SKM-1 (cell line): ENCODE measurements around the gene PTH1R.

Source experiments
- DNase-seq: peaks from one replicate; lab custom pipeline; 2025; ENCODE audit not compliant: unreplicated experiment; lab: John Stamatoyannopoulos, UW

The PTH1R gene

GRCh38 chr3:46877406-46878125 lies at the start of gene PTH1R:
Gene PTH1R (plus strand): TSS chr3:46877721. CDS start chr3:46883560, 5,839 bp downstream.
- DNase-seq = no peak

- DNase-seq = no peak
Measured at GRCh38 chr3:46829699-46830208, 47.8 kb upstream of the PTH1R start.

GRCh38 chr3:46830801-46831200 lies 46.7 kb upstream of the PTH1R start:
- no peak for DNase-seq

- DNase-seq = no peak
Measured at GRCh38 chr3:46831316-46831715, 46.2 kb upstream of the PTH1R start.

- DNase-seq = no peak
Measured at GRCh38 chr3:46831841-46832240, 45.7 kb upstream of the PTH1R start.

GRCh38 chr3:46833346-46834300 lies 43.9 kb upstream of the PTH1R start:
- no peak for DNase-seq

- no peak for DNase-seq
Measured at GRCh38 chr3:46835054-46835453, 42.5 kb upstream of the PTH1R start.

GRCh38 chr3:46835491-46835890 lies 42.0 kb upstream of the PTH1R start:
- DNase-seq = no peak

GRCh38 chr3:46838301-46838700 lies 39.2 kb upstream of the PTH1R start:
- no peak for DNase-seq

GRCh38 chr3:46840491-46840890 lies 37.0 kb upstream of the PTH1R start:
- no peak for DNase-seq

GRCh38 chr3:46843508-46843907 lies 34.0 kb upstream of the PTH1R start:
- no peak for DNase-seq

- no peak for DNase-seq
Measured at GRCh38 chr3:46844397-46844796, 33.1 kb upstream of the PTH1R start.

GRCh38 chr3:46844881-46845312 lies 32.6 kb upstream of the PTH1R start:
- no peak for DNase-seq

GRCh38 chr3:46845397-46845859 lies 32.1 kb upstream of the PTH1R start:
- DNase-seq = no peak

- DNase-seq = no peak
Measured at GRCh38 chr3:46845860-46846623, 31.5 kb upstream of the PTH1R start.

GRCh38 chr3:46846624-46847542 lies 30.6 kb upstream of the PTH1R start:
- no peak for DNase-seq

- DNase-seq = no peak
Measured at GRCh38 chr3:46847744-46848143, 29.8 kb upstream of the PTH1R start.

GRCh38 chr3:46848271-46849044 lies 29.1 kb upstream of the PTH1R start:
- no peak for DNase-seq

- DNase-seq = no peak
Measured at GRCh38 chr3:46849045-46849631, 28.4 kb upstream of the PTH1R start.
